Colonic mucosa (tissue), 4 donors: ENCODE measurements around the gene RYR3. TPM values are rescaled to one million over a fixed set of nuclear protein-coding genes. Genes with fewer than 3 reads are reported as not detected.

ENCODE experiments used
- DNase-seq: peaks from one replicate; pipeline ENCODE4 v3.0.0-alpha.2; 2020
- H3K27ac ChIP-seq: fragments of 200-600 bp; one replicate; pipeline ENCODE4 v1.8.0; 2021
- H3K27me3 ChIP-seq: fragments of 200-600 bp; one replicate; pipeline ENCODE4 v1.8.0; 2021
- H3K36me3 ChIP-seq: fragments of 200-600 bp; one replicate; pipeline ENCODE4 v1.8.0; 2021
- H3K4me1 ChIP-seq: fragments of 200-600 bp; one replicate; pipeline ENCODE4 v1.8.0; 2021; ENCODE audit warnings: mild to moderate bottlenecking
- H3K4me3 ChIP-seq: fragments of 200-600 bp; one replicate; pipeline ENCODE4 v1.8.0; 2021
- H3K9ac ChIP-seq, 2 donors: one replicate each; pipeline ENCODE4 v1.7.0; 2013; ENCODE audit warnings: control low read depth in 2 of 2, low read depth in 2 of 2, low read length in 2 of 2
- H3K9me3 ChIP-seq: fragments of 200-600 bp; one replicate; pipeline ENCODE4 v1.8.0; 2021
- CTCF ChIP-seq: fragments of 200-600 bp; IDR thresholded peaks from one replicate; pipeline ENCODE4 v1.8.0; 2022; ENCODE audit warnings: antibody characterized with exemption, mild to moderate bottlenecking
- intact Hi-C: fragments of 100-400 bp; cut with DNase I; formaldehyde crosslinking; loops from one replicate; pipeline ENCODE4 v1.14.1; 2022
- total RNA-seq, 2 donors: library from RNA; stranded (reverse); fragmentation: NEBNext Ultra II Directional in 1 of 2; extraction: Animal tissue kit (Norgen Biotek cat#: 25700) in 1 of 2; gene quantifications; one replicate each; pipeline ENCODE4 v1.2.1, GENCODE V29; 2021
- donor health status: healthy.
- donor health status: DM: no; HTN: no; CAD: no.
- donor health status: DM: no; HTN: no; CAD: no.

Gene RYR3
- total RNA-seq, 2 donors from 2014 or later = 0.17 to 1.1 TPM

GRCh38 chr15:33616475-33616874 is 305.7 kb downstream of the RYR3 start:
- Histone ChIP-seq H3K36me3 (no peaks in the 10 kb centered on the region), H3K9me3 (no peaks in the 10 kb centered on the region), H3K9ac (no peak overlapping the region), H3K27me3 (no peaks in the 10 kb centered on the region), H3K27ac (no peak overlapping the region), H3K4me3 (no peak overlapping the region), H3K4me1 (no peaks in the 10 kb centered on the region)
- intact Hi-C loops = no loop called here
- no peak for TF ChIP-seq CTCF
- no peak for DNase-seq

- H3K27me3 ChIP-seq = no peaks in the 10 kb centered on the region
- TF ChIP-seq CTCF = no peak
Measured at GRCh38 chr15:33618350-33618749, 307.6 kb downstream of the RYR3 start.

GRCh38 chr15:33621141-33621540 is 310.4 kb downstream of the RYR3 start:
- no peaks in the 10 kb centered on the region for H3K36me3 ChIP-seq
- no peaks in the 10 kb centered on the region for H3K27me3 ChIP-seq
- H3K9ac ChIP-seq = no peak overlapping the region
- no peak overlapping the region for H3K4me3 ChIP-seq
- no peak for DNase-seq
- H3K9me3 ChIP-seq = no peaks in the 10 kb centered on the region
- no peak for TF ChIP-seq CTCF
- no peaks in the 10 kb centered on the region for H3K4me1 ChIP-seq
- intact Hi-C loops = no loop called here
- H3K27ac ChIP-seq = no peak overlapping the region

More at GRCh38 chr15:33618350-33618749, 307.6 kb downstream of the RYR3 start:
- Histone ChIP-seq H3K4me1 (no peaks in the 10 kb centered on the region), H3K9ac (no peak overlapping the region), H3K27ac (no peak overlapping the region), H3K4me3 (no peak overlapping the region), H3K36me3 (no peaks in the 10 kb centered on the region), H3K9me3 (no peaks in the 10 kb centered on the region)
- intact Hi-C loops = no loop called here
- no peak for DNase-seq

GRCh38 chr15:33623010-33623409 is 312.2 kb downstream of the RYR3 start:
- no peak for TF ChIP-seq CTCF
- Histone ChIP-seq H3K4me1 (no peaks in the 10 kb centered on the region), H3K4me3 (no peak overlapping the region), H3K27ac (no peak overlapping the region), H3K9ac (no peak overlapping the region), H3K9me3 (no peaks in the 10 kb centered on the region), H3K36me3 (no peaks in the 10 kb centered on the region), H3K27me3 (no peaks in the 10 kb centered on the region)
- no peak for DNase-seq
- intact Hi-C loops = no loop called here

GRCh38 chr15:33624439-33624838 is 313.7 kb downstream of the RYR3 start:
- Histone ChIP-seq H3K36me3 (no peaks in the 10 kb centered on the region), H3K4me3 (no peak overlapping the region), H3K9me3 (no peaks in the 10 kb centered on the region), H3K27me3 (no peaks in the 10 kb centered on the region), H3K4me1 (no peaks in the 10 kb centered on the region), H3K9ac (no peak overlapping the region), H3K27ac (no peak overlapping the region)
- intact Hi-C loops = no loop called here
- TF ChIP-seq CTCF = no peak
- DNase-seq = no peak

- Histone ChIP-seq H3K27ac (no peak overlapping the region), H3K4me3 (no peak overlapping the region), H3K4me1 (no peaks in the 10 kb centered on the region), H3K27me3 (no peaks in the 10 kb centered on the region), H3K36me3 (no peaks in the 10 kb centered on the region), H3K9me3 (no peaks in the 10 kb centered on the region), H3K9ac (no peak overlapping the region)
- intact Hi-C loops = no loop called here
- TF ChIP-seq CTCF = no peak
- DNase-seq = no peak
Measured at GRCh38 chr15:33629647-33630046, 318.9 kb downstream of the RYR3 start.
